HG03280 (cell line): ENCODE measurements around the gene FCRL3.

Source experiments
- ATAC-seq: cut with Tn5 transposase; IDR thresholded peaks from one replicate; pipeline ENCODE4 v1.9.1; 2021; ENCODE audit warnings: mild to moderate bottlenecking, moderate library complexity; ENCODE audit not compliant: unreplicated experiment

FCRL3 gene

DNA sequence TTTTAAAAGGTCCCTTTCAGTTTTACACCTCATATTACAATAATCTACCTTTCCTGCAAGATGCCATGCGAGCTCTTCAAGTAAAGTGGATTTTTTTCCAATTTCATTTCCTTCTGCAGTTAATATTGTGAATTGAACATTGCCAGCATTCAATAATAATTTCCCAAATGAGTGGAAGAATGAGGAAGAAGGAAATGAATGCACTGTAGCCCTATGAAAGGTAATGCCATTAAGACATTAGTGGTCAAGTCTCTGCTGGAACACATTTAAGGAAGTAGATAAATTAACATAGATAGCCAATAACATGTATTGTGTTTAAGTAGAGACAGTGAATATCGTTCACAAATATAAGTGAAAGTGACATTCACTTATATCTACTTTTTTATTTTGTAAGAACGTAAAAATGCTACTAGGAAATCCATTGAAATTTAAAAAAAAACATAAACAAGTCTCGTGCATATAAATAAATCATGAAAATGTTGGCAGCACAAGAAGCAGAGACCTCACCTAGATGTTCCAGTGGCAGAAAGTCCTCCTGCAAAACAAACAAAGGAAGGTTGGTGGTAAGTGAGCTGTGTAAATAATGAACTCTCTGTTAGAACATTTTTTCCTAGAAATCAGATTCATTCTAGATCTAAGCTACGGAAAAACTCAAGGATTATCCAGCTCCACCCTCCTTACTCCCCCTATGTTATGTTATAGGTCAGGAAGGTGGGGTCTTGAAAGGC is 17.7 kb downstream of the FCRL3 start:
- ATAC-seq: no peak

DNA sequence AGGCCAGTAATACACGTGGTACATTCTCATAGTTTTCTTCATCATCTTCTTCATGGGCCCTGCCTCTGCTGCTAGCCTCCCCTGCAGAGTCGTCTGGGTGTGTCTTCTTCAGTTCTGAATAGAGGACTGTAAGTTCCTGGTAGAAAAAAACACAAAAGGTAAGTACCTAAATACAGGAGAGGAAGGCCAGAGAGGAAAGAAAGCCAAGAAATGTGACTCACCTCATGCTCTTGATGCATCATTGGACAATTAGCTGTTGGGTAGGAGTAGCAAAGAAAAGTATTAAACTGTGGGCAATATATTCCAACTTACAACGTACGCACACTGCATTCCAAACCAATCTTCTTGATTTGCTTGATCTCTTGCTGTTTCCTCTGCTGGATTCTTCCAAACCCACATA is 21.8 kb downstream of the FCRL3 start:
- no peak for ATAC-seq

GRCh38 chr1:157673008-157673407 is 27.6 kb downstream of the FCRL3 start:
- ATAC-seq: no peak

- no peak for ATAC-seq
Measured at GRCh38 chr1:157671895-157672294, 28.7 kb downstream of the FCRL3 start.

- ATAC-seq: no peak
Measured at GRCh38 chr1:157659576-157660247, 40.9 kb downstream of the FCRL3 start.

DNA sequence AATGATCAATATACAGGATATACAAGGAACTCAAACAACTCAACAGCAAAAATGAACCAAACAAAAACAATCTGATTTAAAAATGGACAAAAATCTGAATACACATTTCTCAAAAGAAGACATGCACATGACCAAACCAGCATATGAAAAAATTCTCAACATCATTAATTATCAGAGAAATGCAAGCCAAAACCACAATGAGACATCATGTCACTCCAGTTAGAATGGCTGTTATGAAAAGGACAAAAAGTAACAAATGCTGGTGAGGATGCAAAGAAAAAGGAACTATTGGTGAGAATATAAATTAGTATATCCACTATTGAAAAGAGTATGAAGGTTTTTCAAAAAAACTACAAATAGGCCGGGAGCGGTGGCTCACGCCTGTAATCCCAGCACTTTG is 42.0 kb downstream of the FCRL3 start:
- no peak for ATAC-seq

- ATAC-seq: peak; percentile 17
Measured at GRCh38 chr1:157653494-157653873, 47.1 kb downstream of the FCRL3 start.

- peak; percentile 97 for ATAC-seq
Measured at GRCh38 chr1:157652859-157653493, 47.6 kb downstream of the FCRL3 start.

GRCh38 chr1:157648317-157648716 is 52.3 kb downstream of the FCRL3 start:
- no peak for ATAC-seq

DNA sequence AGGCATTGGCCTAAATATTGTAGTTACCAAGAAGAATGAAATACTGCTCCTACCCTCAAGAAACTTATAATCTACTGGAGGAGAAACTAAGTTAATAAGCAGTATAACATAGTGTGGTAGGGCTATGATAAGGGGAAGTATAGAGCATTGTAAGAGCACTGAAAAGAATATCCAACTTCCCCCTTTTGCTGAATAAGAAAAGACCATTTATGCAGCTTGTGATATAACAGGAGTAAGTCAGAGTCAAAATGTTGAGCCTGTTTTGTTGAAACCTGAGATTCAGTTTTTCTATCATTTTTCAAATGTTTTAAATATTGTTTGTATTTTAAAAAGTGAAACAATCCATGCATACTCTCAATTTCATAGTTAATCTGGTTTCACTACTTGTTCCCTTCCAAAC is 54.4 kb downstream of the FCRL3 start:
- no peak for ATAC-seq

DNA sequence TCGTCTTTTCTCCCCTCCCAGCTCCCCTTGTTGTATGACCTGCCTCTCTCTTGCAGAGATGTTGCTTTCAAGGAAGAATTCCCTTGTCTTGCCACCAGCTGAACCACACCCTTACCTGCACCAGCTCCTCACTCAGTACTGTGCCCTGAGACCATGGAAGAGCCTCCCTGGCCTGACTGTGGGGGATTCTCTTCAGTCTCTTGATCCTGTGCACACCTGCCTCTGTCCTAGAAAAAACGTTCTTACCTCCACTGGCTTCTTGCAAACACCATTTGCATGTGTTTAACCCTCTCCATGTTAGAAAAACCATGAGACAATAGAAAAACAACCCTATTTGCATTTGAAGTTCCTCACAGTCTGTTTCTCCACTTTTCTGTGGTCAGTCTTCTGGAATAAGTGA is 59.4 kb downstream of the FCRL3 start:
- no peak for ATAC-seq

GRCh38 chr1:157639800-157640199 is 60.8 kb downstream of the FCRL3 start:
- no peak for ATAC-seq

DNA sequence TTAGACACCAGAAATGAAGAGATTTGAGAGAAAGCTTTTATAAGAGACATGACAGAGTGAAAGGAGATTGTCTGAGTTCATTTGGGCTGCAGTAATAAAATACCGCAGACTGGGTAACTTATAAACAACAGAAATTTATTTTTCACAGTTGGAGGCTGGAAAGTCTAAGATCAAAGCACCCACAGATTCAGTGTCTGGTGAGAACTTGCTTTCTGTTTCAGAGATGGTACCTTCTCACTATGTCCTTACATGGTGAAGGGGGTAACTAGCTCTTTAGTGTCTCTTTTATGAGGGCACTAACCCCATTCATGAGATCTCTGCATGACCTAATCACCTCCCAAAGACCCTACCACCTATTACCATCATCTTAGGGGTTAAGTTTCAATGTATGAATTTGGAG is 71.8 kb downstream of the FCRL3 start:
- ATAC-seq: no peak
